Measurements from ENCODE around the gene CLEC17A. TPM values are rescaled to one million over a fixed set of nuclear protein-coding genes. Genes with fewer than 3 reads are reported as not detected.
A peak's percentile ranks its signal among the peaks of the same experiment; 100 is the strongest.
"Not testable (repeated sequence)": the region's sequence is repeated elsewhere in the genome, so short reads cannot be mapped to it uniquely, and the experiment has no call there.

The CLEC17A gene
- total RNA-seq, 2 donors from 2014 or later, result 0.42 TPM; not detected in 1

DNA sequence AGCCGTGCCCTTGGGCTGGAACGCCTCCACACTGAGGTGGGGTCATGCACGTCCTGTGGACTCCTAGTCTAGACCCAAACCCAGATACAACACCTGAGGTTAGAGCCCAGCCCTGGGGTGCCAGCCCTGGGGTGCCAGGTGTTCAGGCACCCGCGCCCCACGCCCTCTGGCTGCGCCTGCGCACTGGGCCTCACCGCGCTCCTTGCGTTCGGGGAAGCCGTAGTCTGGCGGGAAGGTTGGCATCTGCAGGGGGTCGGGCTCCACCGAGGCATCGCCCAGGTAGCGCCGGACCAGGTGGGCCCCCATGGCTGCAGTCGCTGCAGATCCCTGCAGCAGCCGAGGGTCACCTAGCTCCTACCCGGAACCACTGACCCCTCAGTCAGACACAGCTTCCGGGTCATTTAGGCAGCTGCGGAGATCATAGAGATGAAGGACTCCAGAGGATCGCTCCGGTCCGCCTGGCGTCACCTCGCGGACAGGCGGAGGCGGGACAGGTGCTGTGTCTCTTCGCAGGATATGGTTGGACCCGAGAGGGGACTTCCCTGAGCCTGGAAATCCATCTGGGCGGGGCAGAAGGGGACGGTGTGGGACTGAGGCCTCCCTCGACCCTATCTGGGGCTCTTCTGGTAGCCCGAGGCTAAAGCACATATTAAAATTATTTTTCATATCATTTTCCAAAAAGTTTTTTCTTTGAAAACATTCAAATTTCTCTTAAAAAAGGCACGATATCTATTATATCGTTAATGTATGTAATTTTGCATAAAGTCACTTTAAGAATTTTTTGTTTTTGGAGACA is 11.0 kb upstream of the CLEC17A start, which contains the start of gene NDUFB7:
Gene NDUFB7 (minus strand): TSS at position 372 of the 796 bp plus-strand sequence. CDS start 66 bp downstream, at position 306.
- intact Hi-C loops (cut with DNase I), result no loop called here
- DNase-seq (ENCODE audit: low spot score), result peak; percentile 96

DNA sequence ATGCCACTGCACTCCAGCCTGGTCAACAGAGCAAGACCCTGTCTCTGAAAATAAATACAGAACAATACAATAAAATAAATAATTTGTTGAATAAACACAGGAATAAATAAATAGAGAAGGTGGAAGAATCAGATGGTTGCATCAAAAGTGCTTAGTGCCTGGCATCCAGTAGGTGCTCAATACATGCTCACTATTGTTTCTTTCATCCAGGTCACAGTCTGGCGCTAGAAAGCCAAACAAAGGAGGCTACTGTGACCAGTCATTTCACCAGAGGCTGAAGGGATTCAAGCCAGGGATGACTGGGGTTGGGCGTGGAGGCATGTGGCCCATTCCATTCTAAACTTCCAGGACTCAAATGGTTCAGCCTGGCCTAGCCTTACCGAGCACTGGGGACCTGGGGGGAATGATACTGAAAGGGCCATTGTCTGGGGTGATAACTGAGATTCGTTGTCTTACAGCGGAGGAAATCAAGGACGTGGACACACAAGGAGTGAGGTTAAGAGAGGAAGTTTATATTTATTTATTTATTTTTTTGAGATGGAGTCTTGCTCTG is 7.4 kb upstream of the CLEC17A start:
- DNase-seq (ENCODE audit: low spot score), result no peak
- intact Hi-C loops (cut with DNase I), result no loop called here

DNA sequence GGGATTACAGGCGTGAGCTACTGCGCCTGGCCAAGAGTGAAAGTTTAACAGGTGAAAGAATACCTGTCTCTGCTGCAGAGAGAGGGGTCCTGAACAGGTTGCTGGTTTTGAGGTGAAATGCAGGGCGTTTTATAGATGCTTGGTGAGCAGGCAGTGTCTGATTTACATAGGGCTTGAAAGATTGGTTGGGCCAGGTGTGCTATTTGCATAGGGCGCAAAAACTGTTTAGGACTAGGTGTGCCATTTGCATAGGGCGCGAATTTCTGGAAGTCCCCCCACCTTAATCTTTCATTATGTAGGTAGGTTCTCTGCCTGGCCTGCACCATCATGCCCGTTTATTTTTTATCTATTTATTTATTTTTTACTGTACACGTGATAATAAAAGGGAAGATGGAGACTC is 6.5 kb upstream of the CLEC17A start:
- intact Hi-C loops (cut with DNase I), result no loop called here
- DNase-seq (ENCODE audit: low spot score), result no peak

DNA sequence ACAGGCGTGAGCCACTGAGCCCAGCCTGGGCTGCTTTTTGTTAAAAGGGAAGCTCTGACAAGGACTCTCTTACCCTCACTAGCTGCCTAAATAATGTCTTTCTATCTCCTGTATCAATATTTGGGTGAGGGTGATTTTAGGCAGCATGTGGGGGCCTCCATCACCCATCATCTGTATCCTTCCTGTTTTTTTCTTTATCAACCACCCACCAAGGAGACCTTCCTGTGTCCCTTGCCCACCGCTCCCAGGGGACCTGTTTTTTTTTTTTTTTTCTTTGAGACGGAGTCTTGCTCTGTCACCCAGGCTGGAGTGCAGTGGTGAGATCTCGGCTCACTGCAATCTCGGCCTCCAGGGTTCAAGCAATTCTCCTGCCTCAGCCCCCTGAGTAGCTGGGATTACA is 5.6 kb upstream of the CLEC17A start:
- intact Hi-C loops (cut with DNase I), result no loop called here
- DNase-seq (ENCODE audit: low spot score), result no peak

DNA sequence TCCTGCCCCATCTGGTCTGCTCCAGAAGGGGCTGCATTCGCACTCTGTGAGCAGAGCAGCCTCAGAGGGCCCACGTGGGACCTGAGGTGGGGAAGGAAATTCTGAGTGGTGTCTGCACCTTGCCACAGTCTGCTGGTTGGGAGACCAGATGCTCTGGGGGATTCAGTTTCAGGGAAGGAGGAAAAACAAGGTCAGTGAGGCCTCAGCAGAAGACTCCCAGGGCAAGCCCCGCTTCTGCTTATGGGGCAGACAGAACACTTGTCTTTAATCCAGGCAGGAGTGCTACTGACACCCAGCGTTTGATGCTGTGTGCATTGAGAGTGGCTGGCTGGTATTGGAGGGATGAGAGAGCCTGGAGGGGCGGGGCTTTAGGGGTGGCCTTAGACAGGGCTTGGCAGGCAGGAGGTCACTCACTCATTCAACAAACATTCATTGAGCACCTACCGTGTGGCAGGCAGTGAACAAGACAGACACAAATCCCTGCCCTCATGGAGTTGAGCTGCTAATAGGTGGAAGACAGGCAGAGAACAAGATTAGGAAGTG is 4.9 kb upstream of the CLEC17A start:
- no peak for DNase-seq (ENCODE audit: low spot score)
- intact Hi-C loops (cut with DNase I), result no loop called here

DNA sequence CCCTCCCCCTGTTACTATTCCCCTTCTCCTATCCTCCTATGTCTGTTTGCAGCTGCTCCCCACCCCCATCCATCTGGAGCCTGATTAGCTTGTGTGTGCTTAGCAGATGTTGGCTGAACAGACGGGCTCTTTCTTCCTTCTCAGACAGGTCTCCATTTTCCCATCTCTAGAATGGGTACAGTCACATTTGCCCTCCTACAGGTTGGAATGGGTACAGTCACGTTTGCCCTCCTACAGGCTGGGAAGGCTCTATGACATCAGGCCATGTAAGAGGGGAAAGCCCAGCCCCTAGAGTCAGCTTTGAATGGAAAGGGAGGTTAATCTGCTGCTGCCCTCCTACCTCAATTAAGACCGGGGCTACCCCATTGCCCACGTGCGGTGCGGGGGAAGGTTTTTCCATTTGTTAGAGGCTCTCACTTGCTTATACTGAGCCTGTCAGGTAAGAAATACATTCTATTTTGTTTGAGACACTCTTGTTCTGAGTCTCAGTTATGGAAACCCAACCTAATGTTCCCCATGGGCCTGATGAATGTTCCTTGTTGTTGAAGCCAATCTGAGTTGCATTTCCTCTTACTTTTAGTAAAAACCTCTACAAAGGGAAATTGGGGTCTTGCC is 2.2 kb upstream of the CLEC17A start:
- no peak for DNase-seq (ENCODE audit: low spot score)
- intact Hi-C loops (cut with DNase I), result no loop called here

DNA sequence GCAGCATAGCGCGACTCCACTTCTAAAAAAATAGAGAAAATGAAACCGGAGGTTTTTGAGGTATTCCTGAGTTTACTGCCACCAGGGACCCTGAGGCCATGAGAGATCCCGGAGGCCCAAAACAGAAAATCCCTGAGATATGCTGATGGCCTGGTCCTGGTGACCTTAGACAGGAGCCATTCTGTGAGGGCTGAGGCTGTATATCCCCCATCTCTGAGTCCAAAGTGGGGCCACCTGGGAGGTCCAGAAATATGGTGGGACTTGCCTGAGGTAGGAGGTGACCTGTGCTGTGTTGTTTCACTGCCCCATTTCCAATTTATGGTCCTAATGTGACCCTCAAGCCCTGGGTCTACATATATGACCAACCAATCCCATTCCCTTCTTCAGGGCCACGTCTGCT is 1.5 kb downstream of the CLEC17A start:
- intact Hi-C loops (cut with DNase I); DNase-seq (ENCODE audit: low spot score): not testable (repeated sequence)

DNA sequence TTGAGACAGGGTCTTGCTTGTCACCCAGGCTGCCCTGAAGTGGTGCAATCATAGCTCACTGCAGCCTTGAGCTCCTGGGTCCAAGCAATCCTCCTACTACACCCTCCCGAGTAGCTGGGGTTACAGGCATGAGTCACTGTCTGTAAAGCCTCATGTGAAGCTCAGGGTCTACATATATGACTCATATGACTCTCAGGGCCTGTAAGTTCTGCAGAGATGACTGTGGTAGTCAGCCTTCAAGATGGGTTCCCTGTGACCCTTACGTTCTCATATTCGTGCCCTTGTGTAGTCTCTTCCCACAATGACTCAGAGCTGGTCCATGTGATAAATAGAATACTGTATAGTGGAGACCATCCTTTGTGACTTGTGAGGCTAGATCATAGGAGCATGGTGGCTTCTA is 2.3 kb downstream of the CLEC17A start:
- intact Hi-C loops (cut with DNase I); DNase-seq (ENCODE audit: low spot score): not testable (repeated sequence)

DNA sequence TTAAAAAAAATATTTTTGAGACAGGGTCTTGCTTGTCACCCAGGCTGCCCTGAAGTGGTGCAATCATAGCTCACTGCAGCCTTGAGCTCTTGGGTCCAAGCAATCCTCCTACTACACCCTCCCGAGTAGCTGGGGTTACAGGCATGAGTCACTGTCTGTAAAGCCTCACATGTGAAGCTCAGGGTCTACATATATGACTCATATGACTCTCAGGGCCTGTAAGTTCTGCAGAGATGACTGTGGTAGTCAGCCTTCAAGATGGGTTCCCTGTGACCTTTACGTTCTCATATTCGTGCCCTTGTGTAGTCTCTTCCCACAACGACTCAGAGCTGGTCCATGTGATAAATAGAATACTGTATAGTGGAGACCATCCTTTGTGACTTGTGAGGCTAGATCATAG is 6.5 kb downstream of the CLEC17A start:
- intact Hi-C loops (cut with DNase I); DNase-seq (ENCODE audit: low spot score): not testable (repeated sequence)

DNA sequence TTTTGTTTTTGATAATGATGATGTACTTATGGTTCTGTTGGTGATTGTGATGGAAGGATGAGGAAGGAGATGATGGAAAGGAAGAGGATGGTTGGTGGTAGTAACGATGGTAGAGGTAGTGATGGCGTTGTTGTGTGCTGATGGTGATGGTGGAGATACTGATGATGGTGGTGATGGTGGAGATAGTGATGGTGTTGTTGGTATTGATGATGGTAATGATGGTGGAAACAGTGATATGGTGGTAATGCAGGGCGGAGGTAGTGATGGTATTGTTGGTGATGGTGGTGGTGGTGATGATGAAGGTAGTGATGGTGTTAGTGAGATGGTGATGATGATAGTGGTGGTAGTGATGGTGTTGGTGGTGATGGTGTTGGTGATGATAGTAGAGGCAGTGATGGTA is 12.7 kb downstream of the CLEC17A start:
- intact Hi-C loops (cut with DNase I), result no loop called here
- no peak for DNase-seq (ENCODE audit: low spot score)

DNA sequence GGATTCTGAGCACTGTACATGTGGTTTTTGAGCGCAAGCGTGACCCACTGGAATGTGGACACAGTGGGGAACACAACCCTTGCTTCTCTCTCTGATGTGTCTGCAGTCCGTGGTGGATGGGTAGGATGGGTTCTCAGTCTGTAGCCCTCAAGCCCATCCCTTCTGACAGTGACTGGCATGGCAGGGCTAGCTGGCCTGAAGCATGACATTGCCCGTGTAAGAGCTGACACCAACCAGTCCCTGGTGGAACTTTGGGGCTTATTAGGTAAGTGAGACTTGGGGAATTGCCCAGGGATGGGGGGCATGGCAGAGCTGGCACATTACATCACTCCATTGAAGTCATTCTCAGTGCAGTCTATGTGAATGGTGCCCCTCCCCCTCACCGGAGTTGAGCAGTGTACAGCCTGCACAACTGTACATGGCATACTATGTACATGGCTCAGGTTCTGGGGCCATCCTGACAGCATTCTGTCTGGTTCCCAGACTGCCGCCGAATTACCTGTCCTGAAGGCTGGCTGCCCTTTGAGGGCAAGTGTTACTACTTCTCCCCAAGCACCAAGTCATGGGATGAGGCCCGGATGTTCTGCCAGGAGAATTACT is 16.8 kb downstream of the CLEC17A start:
- intact Hi-C loops (cut with DNase I), result no loop called here
- no peak for DNase-seq (ENCODE audit: low spot score)

DNA sequence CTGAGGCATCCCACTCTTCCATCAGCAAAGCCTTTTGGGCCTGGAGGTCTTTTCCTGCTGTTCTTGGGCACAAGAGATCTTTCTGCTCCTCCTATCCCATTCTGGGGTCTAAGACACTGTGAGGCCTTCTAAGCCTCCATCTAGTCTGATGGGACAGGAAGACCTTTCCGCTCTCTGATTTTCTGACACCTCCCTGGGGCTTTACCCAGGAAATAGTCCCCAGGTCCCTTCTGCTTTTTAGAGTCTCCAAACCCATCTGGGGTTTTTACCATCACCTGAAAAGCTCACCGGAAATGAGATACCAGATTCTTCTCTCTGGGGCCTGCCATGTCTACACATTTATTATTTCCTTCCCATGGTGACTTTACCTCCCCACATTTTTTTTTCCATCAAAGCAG is 21.1 kb downstream of the CLEC17A start:
- no peak for DNase-seq (ENCODE audit: low spot score)

DNA sequence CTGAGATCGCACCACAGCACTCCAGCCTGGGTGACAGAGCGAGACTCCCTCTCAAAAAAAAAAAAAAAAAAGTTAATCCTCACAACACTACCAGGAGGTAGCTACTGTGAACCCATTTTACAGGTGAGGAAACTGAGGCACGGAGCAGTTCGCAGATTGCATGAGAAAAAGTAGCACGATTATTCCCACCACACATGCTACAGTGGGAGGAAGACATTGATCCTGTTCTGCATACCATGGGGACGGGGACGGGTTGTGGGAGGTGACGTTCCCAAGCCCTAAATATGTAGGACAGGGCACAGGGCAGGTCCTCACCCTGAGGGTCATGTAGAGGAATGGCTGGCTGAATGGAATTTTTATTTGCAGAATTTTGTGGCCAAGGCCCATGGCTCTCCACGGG is 23.7 kb downstream of the CLEC17A start:
- intact Hi-C loops (cut with DNase I), result no loop called here
- no peak for DNase-seq (ENCODE audit: low spot score)

More for the DNA sequence above, 21.1 kb downstream of the CLEC17A start:
- intact Hi-C loops (cut with DNase I), result no loop called here

DNA sequence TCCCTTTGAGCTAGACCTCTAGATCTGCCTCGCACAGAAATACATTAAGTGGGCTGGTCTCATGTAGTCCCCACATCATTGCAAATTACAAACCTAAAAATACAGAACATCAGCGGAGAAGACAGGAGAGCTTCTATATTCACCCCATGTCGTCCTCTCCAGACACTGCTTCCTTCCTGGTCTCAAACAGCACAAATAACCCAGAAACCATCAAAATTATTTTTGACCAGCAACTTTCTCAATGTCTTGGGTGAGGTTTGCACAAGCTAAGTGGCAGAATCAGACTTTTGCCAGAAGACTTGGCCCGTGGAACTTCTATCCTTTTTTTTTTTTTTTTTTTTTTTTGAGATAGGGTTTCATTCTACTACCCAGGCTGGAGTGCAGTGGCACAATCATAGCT is 28.2 kb downstream of the CLEC17A start:
- DNase-seq (ENCODE audit: low spot score), result no peak
- intact Hi-C loops (cut with DNase I), result no loop called here

DNA sequence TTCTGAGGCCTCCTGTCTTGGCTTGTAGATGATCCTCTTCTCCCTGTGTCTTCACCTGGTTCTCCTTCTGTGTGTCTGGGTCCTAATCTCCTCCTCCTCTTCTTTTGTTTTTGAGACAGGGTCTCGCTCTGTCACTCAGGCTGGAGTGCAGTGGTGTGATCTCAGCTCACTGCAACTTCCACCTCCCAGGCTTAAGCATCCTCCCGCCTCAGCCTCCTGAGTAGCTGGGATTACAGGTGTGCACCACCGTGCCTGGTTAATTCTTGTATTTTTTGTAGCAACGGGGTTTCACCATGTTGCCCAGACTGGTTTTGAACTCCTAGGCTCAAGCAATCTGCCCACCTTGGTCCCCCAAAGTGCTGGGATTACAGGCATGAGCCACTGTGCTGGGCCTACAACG is 29.4 kb downstream of the CLEC17A start:
- DNase-seq (ENCODE audit: low spot score), result peak; percentile 13
- intact Hi-C loops (cut with DNase I), result not testable (repeated sequence)

DNA sequence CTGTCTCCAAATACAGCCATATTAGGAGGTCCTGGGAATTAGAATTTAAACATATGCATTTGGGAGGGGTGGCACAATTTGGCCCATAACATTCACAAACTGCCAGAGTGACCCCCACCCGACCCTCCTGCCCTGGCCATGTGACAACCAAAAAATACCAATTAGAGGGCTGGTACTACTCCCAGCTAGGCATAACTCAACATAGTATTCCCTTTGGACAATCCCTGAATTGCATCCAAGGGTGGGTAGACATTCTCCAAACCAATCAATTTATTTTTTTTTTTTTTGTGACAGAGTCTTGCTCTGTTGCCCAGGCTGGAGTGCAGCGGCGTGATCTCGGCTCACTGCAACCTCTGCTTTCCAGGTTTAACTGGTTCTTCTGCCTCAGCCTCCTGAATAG is 29.8 kb downstream of the CLEC17A start:
- intact Hi-C loops (cut with DNase I), result no loop called here
- DNase-seq (ENCODE audit: low spot score), result peak; percentile 3

DNA sequence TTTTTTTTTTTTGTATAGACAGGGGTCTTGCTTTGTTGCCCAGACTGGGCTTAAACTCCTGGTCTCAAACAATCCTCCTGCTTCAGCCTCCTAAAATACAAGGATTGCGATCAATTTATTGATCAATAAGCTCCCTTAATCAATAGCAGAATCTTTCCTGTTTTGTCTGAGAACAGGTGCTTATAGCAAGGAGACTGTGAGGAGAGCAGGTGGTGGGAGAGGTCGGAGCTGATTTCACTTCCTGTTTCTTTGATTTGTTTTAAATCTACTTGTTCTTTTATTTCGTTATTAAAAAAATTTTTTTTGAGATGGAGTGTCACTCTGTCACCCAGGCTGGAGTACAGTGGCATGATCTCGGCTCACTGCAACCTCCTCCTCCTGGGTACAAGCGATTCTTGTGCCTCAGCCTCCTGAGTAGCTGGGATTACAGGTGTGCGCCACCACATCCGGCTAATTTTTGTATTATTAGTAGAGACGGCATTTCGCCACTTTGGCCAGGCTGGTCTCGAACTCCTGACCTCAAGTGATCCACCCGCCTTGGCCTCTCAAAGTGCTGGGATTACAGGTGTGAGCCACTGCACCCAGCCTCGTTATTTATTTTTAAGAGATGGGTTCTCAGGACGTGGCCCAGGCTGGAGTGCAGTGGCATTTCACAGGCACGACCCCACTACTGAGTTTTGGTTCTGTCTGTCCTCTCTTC is 30.7 kb downstream of the CLEC17A start:
- peak; percentile 38 for DNase-seq (ENCODE audit: low spot score)
- intact Hi-C loops (cut with DNase I), result not testable (repeated sequence)

DNA sequence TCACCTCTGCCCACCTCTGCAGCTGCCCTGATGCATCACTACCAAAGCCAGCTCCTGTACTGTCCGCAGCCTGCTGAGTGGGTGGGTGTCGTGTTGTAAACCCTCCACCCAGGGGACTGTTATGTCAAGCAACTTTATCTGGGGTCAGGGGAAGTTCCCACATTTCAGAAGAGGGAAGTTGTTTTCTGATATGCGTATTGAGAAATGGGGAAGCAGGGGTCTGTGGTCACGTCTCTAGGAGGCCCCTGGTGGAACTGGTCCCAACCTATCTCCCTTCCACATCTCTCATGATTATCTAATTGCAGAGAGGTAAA is 31.2 kb downstream of the CLEC17A start:
- intact Hi-C loops (cut with DNase I), result no loop called here
- DNase-seq (ENCODE audit: low spot score), result no peak

DNA sequence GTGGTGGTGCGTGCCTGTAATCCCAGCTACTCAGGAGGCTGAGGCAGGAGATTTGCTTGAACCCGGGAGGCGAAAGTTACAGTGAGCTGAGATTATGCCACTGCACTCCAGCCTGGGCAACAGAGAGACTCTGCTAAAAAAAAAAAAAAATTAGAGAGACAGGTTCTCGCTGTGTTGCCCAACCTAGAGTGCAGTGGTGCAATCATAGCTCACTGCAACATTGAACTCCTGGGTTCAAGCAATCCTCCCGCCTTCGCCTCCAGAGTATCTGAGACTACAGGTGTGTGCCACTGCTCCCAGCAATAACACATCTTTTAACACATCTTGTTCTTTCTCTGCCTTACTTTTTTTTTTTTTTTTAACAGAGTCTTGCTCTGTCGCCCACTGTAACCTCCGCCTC is 32.7 kb downstream of the CLEC17A start:
- intact Hi-C loops (cut with DNase I), result no loop called here
- peak; percentile 13 for DNase-seq (ENCODE audit: low spot score)

DNA sequence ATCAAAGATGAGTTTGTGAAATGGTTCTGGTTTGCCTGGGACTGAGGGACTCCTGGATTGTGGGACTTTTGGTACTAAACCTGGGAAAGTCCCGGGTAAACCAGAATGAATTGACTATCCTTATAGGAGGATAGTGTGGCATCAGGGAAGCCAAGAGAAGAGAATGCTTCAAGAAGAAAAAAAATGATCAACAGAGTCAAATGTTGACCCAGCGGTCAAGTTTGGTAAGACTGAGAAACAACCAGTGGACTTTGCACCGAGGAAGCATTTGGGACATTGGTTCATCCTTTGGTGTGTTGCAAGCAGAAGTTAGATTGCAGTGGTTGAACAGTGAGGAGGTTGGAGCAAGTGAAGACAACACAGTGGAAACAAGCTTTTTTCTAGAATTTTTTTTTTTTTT is 33.5 kb downstream of the CLEC17A start:
- DNase-seq (ENCODE audit: low spot score), result peak; percentile 1
- intact Hi-C loops (cut with DNase I), result no loop called here
